K562 (cell line): ENCODE measurements around the gene IKZF4. TPM values are rescaled to one million over a fixed set of nuclear protein-coding genes. Genes with fewer than 3 reads are reported as not detected.

Experiments used
- ARID3B ChIP-seq: fragments of 250-450 bp; sonication (Bioruptor Pico); IDR thresholded peaks from 2 replicates; pipeline ENCODE4 v1.4.0; 2020; ENCODE audit warnings: borderline replicate concordance
- ASH1L ChIP-seq: fragments of 450-650 bp; IDR thresholded peaks from 2 replicates; pipeline ENCODE4 v1.6.1; 2018; ENCODE audit warnings: borderline replicate concordance, mild to moderate bottlenecking, low read depth; ENCODE audit not compliant: partially characterized antibody
- ATF7 ChIP-seq: fragments of 450-650 bp; IDR thresholded peaks from 2 replicates; pipeline ENCODE4 v1.7.1; 2014; ENCODE audit warnings: mild to moderate bottlenecking, moderate library complexity
- CEBPB ChIP-seq: fragments of 450-650 bp; IDR thresholded peaks from 2 replicates; pipeline ENCODE4 v1.6.1; 2016; ENCODE audit warnings: missing genetic modification characterization, missing compliant biosample characterization
- FOSL1 ChIP-seq: fragments of 200-800 bp; sonication (Bioruptor generic); conservative IDR thresholded peaks from 2 replicates; pipeline ENCODE4 v1.6.1; 2016; ENCODE audit warnings: missing genetic modification characterization, missing compliant biosample characterization
- FOXJ2 ChIP-seq: fragments of 200-800 bp; sonication (Bioruptor generic); IDR thresholded peaks from 2 replicates; pipeline ENCODE4 v1.6.1; 2016; ENCODE audit warnings: missing genetic modification characterization, missing compliant biosample characterization
- GTF2A2 ChIP-seq: IDR thresholded peaks from 2 replicates; pipeline ENCODE4 v1.6.1; 2016; ENCODE audit warnings: mild to moderate bottlenecking, missing genetic modification characterization, missing compliant biosample characterization
- HDAC2 ChIP-seq: fragments of 450-650 bp; IDR thresholded peaks from 2 replicates; pipeline ENCODE4 v1.6.1; 2016; ENCODE audit warnings: mild to moderate bottlenecking
- HNRNPLL ChIP-seq: fragments of 200-400 bp; formaldehyde crosslinking; IDR thresholded peaks from 2 replicates; pipeline ENCODE4 v1.6.1; 2017; ENCODE audit warnings: low read length, low read depth, mild to moderate bottlenecking; ENCODE audit not compliant: poor library complexity, severe bottlenecking
- NFE2 ChIP-seq: IDR thresholded peaks from 2 replicates; pipeline ENCODE4 v1.6.1; 2014; ENCODE audit warnings: antibody characterized with exemption, low read depth
- THAP12 ChIP-seq: fragments of 250-450 bp; sonication (Bioruptor Pico); IDR thresholded peaks from 2 replicates; pipeline ENCODE4 v1.9.0; 2021; ENCODE audit warnings: mild to moderate bottlenecking, inconsistent platforms
- ZNF407 ChIP-seq: fragments of 450-650 bp; IDR thresholded peaks from 2 replicates; pipeline ENCODE4 v1.6.1; 2016; ENCODE audit warnings: low read depth
- ZNF444 ChIP-seq: fragments of 250-450 bp; sonication (Bioruptor Pico); IDR thresholded peaks from 2 replicates; pipeline ENCODE4 v1.4.0; 2020; ENCODE audit warnings: mild to moderate bottlenecking, moderate library complexity
- ZNF586 ChIP-seq: fragments of 450-650 bp; formaldehyde crosslinking; conservative IDR thresholded peaks from 2 replicates; pipeline ENCODE4 v1.4.0; 2020; ENCODE audit warnings: mild to moderate bottlenecking, moderate library complexity
- polyA plus RNA-seq, 8 experiments: library from polyadenylated mRNA; depleted of rRNA in 4 of 8; stranded (reverse) in 5 of 8; unstranded in 3 of 8; fragments of >200 nt; fragmentation: Nextera tagmentation in 2 of 8; fragmentation: Illumina TruSeq in 1 of 8; extraction: Ambion mirVana in 2 of 8; extraction: Trizol in 1 of 8; gene quantifications; 2 replicates each; pipeline versions ENCODE4 v1.2.1 to v1.2.3, GENCODE V29; 2011 to 2014; ENCODE audit warnings: inconsistent platforms in 1 of 8, missing spikeins in 1 of 8
- total RNA-seq, 7 experiments: library from RNA; depleted of rRNA in 6 of 7; stranded (reverse); fragments of >200 nt in 6 of 7; fragmentation: Illumina TruSeq in 2 of 7; extraction: Trizol in 2 of 7; gene quantifications; 2 replicates each; pipeline versions ENCODE4 v1.2.1 to v1.2.3, GENCODE V29; 2011 to 2021; ENCODE audit warnings: low replicate concordance in 1 of 7

The IKZF4 gene
- total and polyA plus RNA-seq, 9 of the 15 experiments (the other 6 are each of a cell fraction or from before 2014, with no cell fraction given): 1.9 to 16.3 (median 3.6) TPM

- TF ChIP-seq ZNF407: peak; percentile 26; the same call in 1 of the 2 replicates
- TF ChIP-seq ARID3B (CRISPR knock-in tag): no peak
- no peak for TF ChIP-seq CEBPB
- peak; percentile 97 for TF ChIP-seq ZNF444 (CRISPR knock-in tag)
- TF ChIP-seq NFE2: 0 out of 2 replicates have a peak, but pooled peaks have one; percentile 4
- TF ChIP-seq HNRNPLL: peak; percentile 20
- TF ChIP-seq HDAC2: peak; percentile 84; the same call in 1 of the 2 replicates
- peak; percentile 97 for TF ChIP-seq FOSL1 (tag)
- TF ChIP-seq FOXJ2 (tag): no peak
- TF ChIP-seq THAP12 (CRISPR knock-in tag): no peak
- TF ChIP-seq GTF2A2 (tag): no peak
- TF ChIP-seq ATF7: peak; percentile 74
- no peak for TF ChIP-seq ASH1L
- TF ChIP-seq ZNF586 (CRISPR knock-in tag): no peak
These were observed 59.1 kb downstream of the IKZF4 start, which contains the start of gene ERBB3 (continued) for GRCh38 chr12:56079723-56080555.
